HS-5 (cell line): ENCODE data around the gene PRSS2.
"Not testable (repeated sequence)": the region's sequence is repeated elsewhere in the genome, so short reads cannot be mapped to it uniquely, and the experiment has no call there.

Experiments used
- DNase-seq: peaks from one replicate; pipeline ENCODE4 v3.0.0-alpha.2; 2012; ENCODE audit warnings: low read depth

The PRSS2 gene

GRCh38 chr7:142759433-142759832, 11.3 kb upstream of the PRSS2 start:
- DNase-seq, result no peak

- DNase-seq, result no peak
Measured at GRCh38 chr7:142760071-142760642, 10.6 kb upstream of the PRSS2 start.

GRCh38 chr7:142761606-142762005, 9.2 kb upstream of the PRSS2 start:
- DNase-seq, result not testable (repeated sequence)

- DNase-seq, result no peak
Measured at GRCh38 chr7:142762104-142762503, 8.7 kb upstream of the PRSS2 start.

GRCh38 chr7:142767451-142767850, 3.3 kb upstream of the PRSS2 start:
- DNase-seq, result no peak

- DNase-seq, result no peak
Measured at GRCh38 chr7:142767861-142768260, 2.9 kb upstream of the PRSS2 start.

- not testable (repeated sequence) for DNase-seq
Measured at GRCh38 chr7:142768885-142769284, 1.9 kb upstream of the PRSS2 start.

GRCh38 chr7:142771353-142771723, 568 bp downstream of the PRSS2 start:
- DNase-seq, result no peak

- DNase-seq, result no peak
Measured at GRCh38 chr7:142772051-142772450, 1.3 kb downstream of the PRSS2 start.

- DNase-seq, result no peak
Measured at GRCh38 chr7:142772673-142773072, 1.9 kb downstream of the PRSS2 start.

GRCh38 chr7:142773230-142773629, 2.5 kb downstream of the PRSS2 start:
- no peak for DNase-seq

- DNase-seq, result no peak
Measured at GRCh38 chr7:142773937-142774744, 3.4 kb downstream of the PRSS2 start.

GRCh38 chr7:142774826-142775225, 4.1 kb downstream of the PRSS2 start:
- no peak for DNase-seq

- not testable (repeated sequence) for DNase-seq
Measured at GRCh38 chr7:142775351-142776115, 4.8 kb downstream of the PRSS2 start.

GRCh38 chr7:142776206-142776844, 5.6 kb downstream of the PRSS2 start:
- DNase-seq, result peak; percentile 43

GRCh38 chr7:142776845-142777225, 6.1 kb downstream of the PRSS2 start:
- DNase-seq, result not testable (repeated sequence)

- DNase-seq, result no peak
Measured at GRCh38 chr7:142777318-142777717, 6.5 kb downstream of the PRSS2 start.

- DNase-seq, result peak; percentile 58
Measured at GRCh38 chr7:142782922-142783900, 12.4 kb downstream of the PRSS2 start.

- no peak for DNase-seq
Measured at GRCh38 chr7:142784096-142784495, 13.3 kb downstream of the PRSS2 start.

GRCh38 chr7:142784716-142785115, 13.9 kb downstream of the PRSS2 start:
- DNase-seq, result no peak

- DNase-seq, result no peak
Measured at GRCh38 chr7:142785841-142786250, 15.1 kb downstream of the PRSS2 start.
